ENCODE measurements around the gene TOLLIP. TPM values are rescaled to one million over a fixed set of nuclear protein-coding genes. Genes with fewer than 3 reads are reported as not detected.

TOLLIP gene
- total RNA-seq, 1 experiment from 2014 or later = 32.3 TPM

DNA sequence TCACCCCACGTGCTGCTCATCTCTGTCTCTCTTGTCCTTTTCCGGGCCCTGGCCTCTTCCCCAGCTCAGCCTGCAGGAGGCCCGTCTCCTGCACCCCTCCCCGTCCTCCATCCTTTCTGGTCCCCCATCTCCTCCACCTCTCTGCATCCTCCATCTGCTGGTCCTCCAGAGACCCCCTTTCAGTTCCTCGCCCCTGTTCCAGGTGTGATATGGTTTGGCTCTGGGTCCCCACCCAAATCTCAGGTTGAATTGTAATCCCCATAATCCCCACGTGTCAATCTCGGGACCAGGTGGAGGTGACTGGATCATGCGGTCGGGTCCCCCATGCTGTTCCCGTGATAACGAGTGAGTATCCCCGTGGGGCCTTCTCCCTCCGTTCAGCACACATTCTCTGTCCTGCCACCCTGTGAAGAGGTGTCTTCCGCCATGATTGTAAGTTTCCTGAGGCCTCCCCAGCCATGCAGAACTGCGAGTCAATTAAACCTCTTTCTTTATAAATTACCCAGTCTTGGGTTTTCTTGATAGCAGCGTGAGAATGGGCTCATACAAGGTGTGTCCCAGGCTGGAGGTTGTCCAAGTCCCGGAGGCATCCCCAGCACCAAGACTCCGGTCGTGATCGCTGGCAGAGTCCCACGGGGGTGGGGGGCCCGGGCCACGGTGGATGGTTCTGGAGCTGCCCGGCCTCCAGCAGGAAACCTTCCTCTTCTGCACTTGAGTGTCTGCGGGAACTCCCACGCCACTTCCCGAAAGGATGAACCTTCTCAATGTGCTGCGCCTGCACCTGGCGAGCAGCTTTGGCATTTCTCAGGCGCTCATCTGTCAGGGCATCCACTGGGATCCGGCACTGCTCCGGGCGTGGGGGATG is 29.0 kb upstream of the TOLLIP start:
- ATAC-seq (no peak), DNase-seq (ENCODE audit: low spot score) (no peak)
- Mint-ChIP-seq H3K9me3 (peaks cover 17% of the 10 kb centered on the region), H3K4me3 (peak overlapping the region; percentile 61), H3K27me3 (ENCODE audit: low read depth) (peaks cover 29% of the 10 kb centered on the region), H3K36me3 (peaks cover 7% of the 10 kb centered on the region), H3K4me1 (peaks cover 7% of the 10 kb centered on the region), H3K27ac (no peak overlapping the region)
- TF ChIP-seq CBFB (CRISPR knock-in tag; IDR thresholded peaks at IDR 0.05; ENCODE audit: low read depth) = no peak
- no peak for TF ChIP-seq ZNF317 (CRISPR knock-in tag; IDR thresholded peaks at IDR 0.05; ENCODE audit: borderline replicate concordance, low read depth)
- TF ChIP-seq, protein P1, sequence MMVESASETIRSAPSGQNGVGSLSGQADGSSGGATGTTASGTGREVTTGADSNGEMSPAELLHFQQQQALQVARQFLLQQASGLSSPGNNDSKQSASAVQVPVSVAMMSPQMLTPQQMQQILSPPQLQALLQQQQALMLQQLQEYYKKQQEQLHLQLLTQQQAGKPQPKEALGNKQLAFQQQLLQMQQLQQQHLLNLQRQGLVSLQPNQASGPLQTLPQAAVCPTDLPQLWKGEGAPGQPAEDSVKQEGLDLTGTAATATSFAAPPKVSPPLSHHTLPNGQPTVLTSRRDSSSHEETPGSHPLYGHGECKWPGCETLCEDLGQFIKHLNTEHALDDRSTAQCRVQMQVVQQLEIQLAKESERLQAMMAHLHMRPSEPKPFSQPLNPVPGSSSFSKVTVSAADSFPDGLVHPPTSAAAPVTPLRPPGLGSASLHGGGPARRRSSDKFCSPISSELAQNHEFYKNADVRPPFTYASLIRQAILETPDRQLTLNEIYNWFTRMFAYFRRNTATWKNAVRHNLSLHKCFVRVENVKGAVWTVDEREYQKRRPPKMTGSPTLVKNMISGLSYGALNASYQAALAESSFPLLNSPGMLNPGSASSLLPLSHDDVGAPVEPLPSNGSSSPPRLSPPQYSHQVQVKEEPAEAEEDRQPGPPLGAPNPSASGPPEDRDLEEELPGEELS (CRISPR knock-in tag; IDR thresholded peaks at IDR 0.05) = no peak
- no peak for TF ChIP-seq FOXJ3 (CRISPR knock-in tag; IDR thresholded peaks at IDR 0.05; ENCODE audit: borderline replicate concordance)
- TF ChIP-seq GABPB1 (CRISPR knock-in tag; IDR thresholded peaks at IDR 0.05) = no peak
- TF ChIP-seq, protein P2, sequence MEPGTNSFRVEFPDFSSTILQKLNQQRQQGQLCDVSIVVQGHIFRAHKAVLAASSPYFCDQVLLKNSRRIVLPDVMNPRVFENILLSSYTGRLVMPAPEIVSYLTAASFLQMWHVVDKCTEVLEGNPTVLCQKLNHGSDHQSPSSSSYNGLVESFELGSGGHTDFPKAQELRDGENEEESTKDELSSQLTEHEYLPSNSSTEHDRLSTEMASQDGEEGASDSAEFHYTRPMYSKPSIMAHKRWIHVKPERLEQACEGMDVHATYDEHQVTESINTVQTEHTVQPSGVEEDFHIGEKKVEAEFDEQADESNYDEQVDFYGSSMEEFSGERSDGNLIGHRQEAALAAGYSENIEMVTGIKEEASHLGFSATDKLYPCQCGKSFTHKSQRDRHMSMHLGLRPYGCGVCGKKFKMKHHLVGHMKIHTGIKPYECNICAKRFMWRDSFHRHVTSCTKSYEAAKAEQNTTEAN (CRISPR knock-in tag; IDR thresholded peaks at IDR 0.05) = no peak
- TF ChIP-seq, protein P3, sequence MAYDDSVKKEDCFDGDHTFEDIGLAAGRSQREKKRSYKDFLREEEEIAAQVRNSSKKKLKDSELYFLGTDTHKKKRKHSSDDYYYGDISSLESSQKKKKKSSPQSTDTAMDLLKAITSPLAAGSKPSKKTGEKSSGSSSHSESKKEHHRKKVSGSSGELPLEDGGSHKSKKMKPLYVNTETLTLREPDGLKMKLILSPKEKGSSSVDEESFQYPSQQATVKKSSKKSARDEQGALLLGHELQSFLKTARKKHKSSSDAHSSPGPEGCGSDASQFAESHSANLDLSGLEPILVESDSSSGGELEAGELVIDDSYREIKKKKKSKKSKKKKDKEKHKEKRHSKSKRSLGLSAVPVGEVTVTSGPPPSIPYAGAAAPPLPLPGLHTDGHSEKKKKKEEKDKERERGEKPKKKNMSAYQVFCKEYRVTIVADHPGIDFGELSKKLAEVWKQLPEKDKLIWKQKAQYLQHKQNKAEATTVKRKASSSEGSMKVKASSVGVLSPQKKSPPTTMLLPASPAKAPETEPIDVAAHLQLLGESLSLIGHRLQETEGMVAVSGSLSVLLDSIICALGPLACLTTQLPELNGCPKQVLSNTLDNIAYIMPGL (CRISPR knock-in tag; IDR thresholded peaks at IDR 0.05) = no peak
- TF ChIP-seq, protein P4, sequence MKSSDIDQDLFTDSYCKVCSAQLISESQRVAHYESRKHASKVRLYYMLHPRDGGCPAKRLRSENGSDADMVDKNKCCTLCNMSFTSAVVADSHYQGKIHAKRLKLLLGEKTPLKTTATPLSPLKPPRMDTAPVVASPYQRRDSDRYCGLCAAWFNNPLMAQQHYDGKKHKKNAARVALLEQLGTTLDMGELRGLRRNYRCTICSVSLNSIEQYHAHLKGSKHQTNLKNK (CRISPR knock-in tag; IDR thresholded peaks at IDR 0.05) = no peak
- TF ChIP-seq NR3C1 (CRISPR knock-in tag; conservative IDR thresholded peaks at IDR 0.05; ENCODE audit: low read depth) = no peak
- TF ChIP-seq HMGA2 (CRISPR knock-in tag; IDR thresholded peaks at IDR 0.05) = no peak
- TF ChIP-seq, protein P5, sequence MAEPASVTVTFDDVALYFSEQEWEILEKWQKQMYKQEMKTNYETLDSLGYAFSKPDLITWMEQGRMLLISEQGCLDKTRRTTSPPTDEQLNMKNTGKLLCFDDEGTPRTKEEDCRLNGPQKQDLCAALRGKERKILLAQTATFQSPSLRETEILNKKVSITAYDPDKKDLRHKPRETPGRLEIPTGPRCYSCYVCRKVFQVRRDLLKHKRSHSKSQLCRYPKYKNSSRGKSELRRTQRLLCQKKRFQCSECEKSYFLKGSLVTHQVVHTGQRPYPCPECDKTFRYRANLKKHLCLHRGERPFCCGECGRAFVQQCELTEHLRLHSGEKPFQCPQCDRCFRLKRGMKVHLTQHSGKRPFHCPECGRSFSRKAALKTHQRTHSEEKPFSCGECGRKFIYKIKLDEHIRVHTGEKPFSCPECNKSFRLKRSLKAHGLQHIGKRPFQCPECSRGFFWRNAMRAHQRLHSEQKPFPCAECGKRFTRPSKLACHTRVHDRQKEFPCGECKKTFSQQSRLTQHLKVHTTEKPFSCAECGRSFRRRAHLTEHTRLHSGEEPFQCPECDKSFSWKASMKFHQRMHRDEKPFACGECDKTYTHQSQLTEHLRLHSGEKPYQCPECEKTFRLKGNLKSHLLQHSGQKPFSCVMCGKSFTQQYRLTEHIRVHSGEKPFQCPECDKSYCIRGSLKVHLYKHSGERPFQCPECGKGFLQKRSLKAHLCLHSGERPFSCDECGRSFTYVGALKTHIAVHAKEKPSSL (CRISPR knock-in tag; conservative IDR thresholded peaks at IDR 0.05) = no peak
- TF ChIP-seq KAT7 (CRISPR knock-in tag; IDR thresholded peaks at IDR 0.05; ENCODE audit: borderline replicate concordance) = no peak
- TF ChIP-seq CREB1 (CRISPR knock-in tag; IDR thresholded peaks at IDR 0.05) = no peak
- no peak for TF ChIP-seq JAZF1 (CRISPR knock-in tag; IDR thresholded peaks at IDR 0.05)
- TF ChIP-seq, protein P6, sequence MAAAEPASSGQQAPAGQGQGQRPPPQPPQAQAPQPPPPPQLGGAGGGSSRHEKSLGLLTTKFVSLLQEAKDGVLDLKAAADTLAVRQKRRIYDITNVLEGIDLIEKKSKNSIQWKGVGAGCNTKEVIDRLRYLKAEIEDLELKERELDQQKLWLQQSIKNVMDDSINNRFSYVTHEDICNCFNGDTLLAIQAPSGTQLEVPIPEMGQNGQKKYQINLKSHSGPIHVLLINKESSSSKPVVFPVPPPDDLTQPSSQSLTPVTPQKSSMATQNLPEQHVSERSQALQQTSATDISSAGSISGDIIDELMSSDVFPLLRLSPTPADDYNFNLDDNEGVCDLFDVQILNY (CRISPR knock-in tag; IDR thresholded peaks at IDR 0.05) = no peak
- TF ChIP-seq, protein P7, sequence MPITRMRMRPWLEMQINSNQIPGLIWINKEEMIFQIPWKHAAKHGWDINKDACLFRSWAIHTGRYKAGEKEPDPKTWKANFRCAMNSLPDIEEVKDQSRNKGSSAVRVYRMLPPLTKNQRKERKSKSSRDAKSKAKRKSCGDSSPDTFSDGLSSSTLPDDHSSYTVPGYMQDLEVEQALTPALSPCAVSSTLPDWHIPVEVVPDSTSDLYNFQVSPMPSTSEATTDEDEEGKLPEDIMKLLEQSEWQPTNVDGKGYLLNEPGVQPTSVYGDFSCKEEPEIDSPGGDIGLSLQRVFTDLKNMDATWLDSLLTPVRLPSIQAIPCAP (CRISPR knock-in tag; IDR thresholded peaks at IDR 0.05) = no peak
- TF ChIP-seq, protein P8, sequence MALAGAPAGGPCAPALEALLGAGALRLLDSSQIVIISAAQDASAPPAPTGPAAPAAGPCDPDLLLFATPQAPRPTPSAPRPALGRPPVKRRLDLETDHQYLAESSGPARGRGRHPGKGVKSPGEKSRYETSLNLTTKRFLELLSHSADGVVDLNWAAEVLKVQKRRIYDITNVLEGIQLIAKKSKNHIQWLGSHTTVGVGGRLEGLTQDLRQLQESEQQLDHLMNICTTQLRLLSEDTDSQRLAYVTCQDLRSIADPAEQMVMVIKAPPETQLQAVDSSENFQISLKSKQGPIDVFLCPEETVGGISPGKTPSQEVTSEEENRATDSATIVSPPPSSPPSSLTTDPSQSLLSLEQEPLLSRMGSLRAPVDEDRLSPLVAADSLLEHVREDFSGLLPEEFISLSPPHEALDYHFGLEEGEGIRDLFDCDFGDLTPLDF (CRISPR knock-in tag; IDR thresholded peaks at IDR 0.05) = no peak
- ChIA-PET POLR2A (interaction anchor here (0.7 kb wide), 1 partner anchor 51 kb away, joined by 3 read pairs; the partner anchor contains the start of gene BRSK2), CTCF (no interaction called here)

Measured in WTC11 (cell line).